SK-MEL-5 (cell line): ENCODE data around the gene PPIP5K2. TPM values are rescaled to one million over a fixed set of nuclear protein-coding genes. Genes with fewer than 3 reads are reported as not detected.
"Not testable (repeated sequence)": the region's sequence is repeated elsewhere in the genome, so short reads cannot be mapped to it uniquely, and the experiment has no call there.

Experiments used
- DNase-seq: peaks from one replicate; pipeline ENCODE4 v3.0.0-alpha.2; 2016; ENCODE audit warnings: low read depth, low spot score
- in situ Hi-C: cut with HindIII; loops from 2 replicates; pipeline ENCODE4 v1.10.0; 2016; ENCODE audit warnings: low sequenced_read_pairs, high pct_unique_total_duplicates, low pct_unique_long_range_greater_than_20kb
- total RNA-seq: library from RNA; depleted of rRNA; stranded (reverse); fragments of >200 nt; shearing (Covaris generic); gene quantifications from 2 replicates; pipeline ENCODE4 v1.2.3, GENCODE V29; 2014

The PPIP5K2 gene
- total RNA-seq, 1 experiment from 2014 or later = 77.6 TPM

GRCh38 chr5:103117471-103117991 lies 2.6 kb upstream of the PPIP5K2 start:
- in situ Hi-C loops = no loop called here
- DNase-seq = no peak

GRCh38 chr5:103119070-103119764 lies 884 bp upstream of the PPIP5K2 start:
- peak; percentile 39 for DNase-seq
- in situ Hi-C loops = no loop called here

GRCh38 chr5:103120607-103121200 lies 603 bp downstream of the PPIP5K2 start:
- in situ Hi-C loops = no loop called here

GRCh38 chr5:103122242-103122641 lies 2.1 kb downstream of the PPIP5K2 start:
- in situ Hi-C loops = no loop called here
- no peak for DNase-seq

More at GRCh38 chr5:103120607-103121200, 603 bp downstream of the PPIP5K2 start:
- DNase-seq = peak; percentile 53

- in situ Hi-C loops = no loop called here
Observed at GRCh38 chr5:103126557-103126956, 6.5 kb downstream of the PPIP5K2 start.

GRCh38 chr5:103127292-103127817 lies 7.3 kb downstream of the PPIP5K2 start:
- in situ Hi-C loops = no loop called here
- no peak for DNase-seq

More at GRCh38 chr5:103126557-103126956, 6.5 kb downstream of the PPIP5K2 start:
- no peak for DNase-seq

- no peak for DNase-seq
- in situ Hi-C loops = no loop called here
Observed at GRCh38 chr5:103128202-103128601, 8.1 kb downstream of the PPIP5K2 start.

- in situ Hi-C loops = no loop called here
- no peak for DNase-seq
Observed at GRCh38 chr5:103132684-103133083, 12.6 kb downstream of the PPIP5K2 start.

- DNase-seq = no peak
- in situ Hi-C loops = no loop called here
Observed at GRCh38 chr5:103133231-103133630, 13.1 kb downstream of the PPIP5K2 start.

GRCh38 chr5:103135461-103135860 lies 15.4 kb downstream of the PPIP5K2 start:
- no peak for DNase-seq
- in situ Hi-C loops = no loop called here

GRCh38 chr5:103138202-103138690 lies 18.1 kb downstream of the PPIP5K2 start:
- in situ Hi-C loops = no loop called here
- DNase-seq = no peak

- peak; percentile 85 for DNase-seq
- in situ Hi-C loops = no loop called here
Observed at GRCh38 chr5:103139264-103139865, 19.3 kb downstream of the PPIP5K2 start.

- in situ Hi-C loops, DNase-seq: not testable (repeated sequence)
Observed at GRCh38 chr5:103142132-103142531, 22.0 kb downstream of the PPIP5K2 start.

- in situ Hi-C loops = no loop called here
Observed at GRCh38 chr5:103145196-103145595, 25.1 kb downstream of the PPIP5K2 start.

GRCh38 chr5:103148213-103148612 lies 28.1 kb downstream of the PPIP5K2 start:
- DNase-seq = no peak
- in situ Hi-C loops = no loop called here

More at GRCh38 chr5:103145196-103145595, 25.1 kb downstream of the PPIP5K2 start:
- DNase-seq = no peak

- in situ Hi-C loops = no loop called here
- no peak for DNase-seq
Observed at GRCh38 chr5:103151156-103151555, 31.1 kb downstream of the PPIP5K2 start.

- no peak for DNase-seq
- in situ Hi-C loops = no loop called here
Observed at GRCh38 chr5:103166706-103167105, 46.6 kb downstream of the PPIP5K2 start.

- in situ Hi-C loops = no loop called here
Observed at GRCh38 chr5:103174147-103174546, 54.0 kb downstream of the PPIP5K2 start.

More at GRCh38 chr5:103174147-103174546, 54.0 kb downstream of the PPIP5K2 start:
- no peak for DNase-seq
